ENCODE measurements around the gene MAFF.

DNA sequence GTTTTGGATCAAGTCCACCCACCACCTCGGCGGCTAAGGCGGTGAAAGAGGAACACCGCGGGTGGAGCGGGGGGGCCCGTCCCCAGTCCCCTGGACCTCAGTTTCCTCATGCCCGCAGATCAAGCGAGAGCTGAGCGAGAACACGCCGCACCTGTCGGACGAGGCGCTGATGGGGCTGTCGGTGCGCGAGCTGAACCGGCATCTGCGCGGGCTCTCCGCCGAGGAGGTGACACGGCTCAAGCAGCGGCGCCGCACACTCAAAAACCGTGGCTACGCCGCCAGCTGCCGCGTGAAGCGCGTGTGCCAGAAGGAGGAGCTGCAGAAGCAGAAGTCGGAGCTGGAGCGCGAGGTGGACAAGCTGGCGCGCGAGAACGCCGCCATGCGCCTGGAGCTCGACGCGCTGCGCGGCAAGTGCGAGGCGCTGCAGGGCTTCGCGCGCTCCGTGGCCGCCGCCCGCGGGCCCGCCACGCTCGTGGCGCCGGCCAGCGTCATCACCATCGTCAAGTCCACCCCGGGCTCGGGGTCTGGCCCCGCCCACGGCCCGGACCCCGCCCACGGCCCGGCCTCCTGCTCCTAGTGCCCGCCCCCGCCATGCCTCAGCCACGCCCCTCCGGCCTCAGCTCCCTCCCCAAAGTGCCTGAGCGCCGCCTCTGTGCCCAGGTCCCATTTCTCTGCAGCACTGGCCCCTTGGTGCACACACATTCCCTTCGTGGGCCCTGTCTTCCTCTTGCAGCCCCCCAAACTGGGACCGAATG is 12.7 kb downstream of the MAFF start:
- no peak for TF ChIP-seq EZH2 (IDR thresholded peaks at IDR 0.05; ENCODE audit: borderline replicate concordance, low read depth, low read length, severe bottlenecking)
- TF ChIP-seq CTCF (IDR thresholded peaks at IDR 0.05; ENCODE audit: borderline replicate concordance, extremely low read depth, low read length, poor library complexity, severe bottlenecking): no peak
